Activated CD8-positive, alpha-beta T cell treated with anti-CD3 and anti-CD28 coated beads for 36 hours (primary cell): Measurements from ENCODE around the gene KMT2E. TPM values are rescaled to one million over a fixed set of nuclear protein-coding genes. Genes with fewer than 3 reads are reported as not detected.

Experiments used
- ATAC-seq: fragments of 200-7000 bp; cut with Tn5 transposase; one replicate; pipeline ENCODE4 v1.10.0; 2021; ENCODE audit warnings: mild to moderate bottlenecking, moderate library complexity
- CTCF ChIA-PET: fragments of 350-600 bp; sonication (Branson Sonifier 250); formaldehyde crosslinking; loops from one replicate; lab custom pipeline; 2021; ENCODE audit warnings: antibody characterized with exemption; lab: Charles Lee
- POLR2A ChIA-PET: fragments of 350-600 bp; sonication (Branson Sonifier 250); formaldehyde crosslinking; loops from one replicate; lab custom pipeline; 2021; ENCODE audit warnings: antibody characterized with exemption; lab: Charles Lee
- DNase-seq: peaks from one replicate; pipeline ENCODE4 v3.0.0-alpha.2; 2020
- H3K27ac Mint-ChIP-seq: one replicate; pipeline ENCODE4 v1.8.0; 2021; ENCODE audit warnings: mild to moderate bottlenecking, mixed read lengths
- H3K27me3 Mint-ChIP-seq: one replicate; pipeline ENCODE4 v1.8.0; 2021; ENCODE audit warnings: mixed read lengths
- H3K36me3 Mint-ChIP-seq: one replicate; pipeline ENCODE4 v1.8.0; 2021; ENCODE audit warnings: low read depth, mixed read lengths
- H3K4me1 Mint-ChIP-seq: one replicate; pipeline ENCODE4 v1.8.0; 2021; ENCODE audit warnings: low read depth, mixed read lengths
- H3K4me3 Mint-ChIP-seq: one replicate; pipeline ENCODE4 v1.8.0; 2021; ENCODE audit warnings: mild to moderate bottlenecking, moderate library complexity, mixed read lengths
- H3K9me3 Mint-ChIP-seq: one replicate; pipeline ENCODE4 v1.8.0; 2021; ENCODE audit warnings: mixed read lengths
- intact Hi-C: fragments of 100-400 bp; cut with micrococcal nuclease; formaldehyde crosslinking; loops from one replicate; pipeline ENCODE4 v1.10.0; 2022
- total RNA-seq, 2 experiments: library from RNA; stranded (reverse); gene quantifications; one replicate each; pipeline ENCODE4 v1.2.3, GENCODE V29; 2021
- TF ChIP-seq, protein P1 (sequence below): fragments of 200-600 bp; IDR thresholded peaks from one replicate; pipeline ENCODE4 v1.8.0; 2022; ENCODE audit warnings: antibody characterized with exemption, mild to moderate bottlenecking

KMT2E gene
- total RNA-seq, 2 experiments from 2014 or later = 94.7 to 98.4 TPM

DNA sequence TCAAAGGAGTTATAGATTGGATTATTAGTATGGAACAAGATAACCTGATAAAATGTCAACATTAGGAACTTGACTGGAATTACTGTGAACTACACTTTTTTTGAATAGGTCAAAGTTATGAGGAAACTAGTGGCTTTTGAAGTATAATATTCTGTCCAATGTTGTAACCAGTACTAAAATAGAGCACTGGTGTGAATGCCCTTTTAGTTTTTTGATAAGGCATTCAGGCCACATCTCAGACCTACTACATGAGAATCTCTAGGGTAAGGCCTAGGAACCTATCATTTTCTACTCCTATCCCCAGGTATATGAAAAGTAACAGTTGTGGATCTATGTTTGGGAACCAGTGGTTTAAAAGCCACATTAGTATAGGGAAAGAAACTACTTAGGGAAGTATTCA is 16.4 kb downstream of the KMT2E start:
- H3K27me3 Mint-ChIP-seq = no peaks in the 10 kb centered on the region
- intact Hi-C loops = no loop called here
- no peak for ATAC-seq
- peak overlapping the region; percentile 26 for H3K27ac Mint-ChIP-seq
- no peak for DNase-seq
- no peak overlapping the region for H3K4me3 Mint-ChIP-seq
- peaks cover 46% of the 10 kb centered on the region for H3K36me3 Mint-ChIP-seq
- CTCF ChIA-PET = no interaction called here
- POLR2A ChIA-PET = no interaction called here
- H3K9me3 Mint-ChIP-seq = no peaks in the 10 kb centered on the region
- H3K4me1 Mint-ChIP-seq = peaks cover 70% of the 10 kb centered on the region
- TF ChIP-seq, protein P1, sequence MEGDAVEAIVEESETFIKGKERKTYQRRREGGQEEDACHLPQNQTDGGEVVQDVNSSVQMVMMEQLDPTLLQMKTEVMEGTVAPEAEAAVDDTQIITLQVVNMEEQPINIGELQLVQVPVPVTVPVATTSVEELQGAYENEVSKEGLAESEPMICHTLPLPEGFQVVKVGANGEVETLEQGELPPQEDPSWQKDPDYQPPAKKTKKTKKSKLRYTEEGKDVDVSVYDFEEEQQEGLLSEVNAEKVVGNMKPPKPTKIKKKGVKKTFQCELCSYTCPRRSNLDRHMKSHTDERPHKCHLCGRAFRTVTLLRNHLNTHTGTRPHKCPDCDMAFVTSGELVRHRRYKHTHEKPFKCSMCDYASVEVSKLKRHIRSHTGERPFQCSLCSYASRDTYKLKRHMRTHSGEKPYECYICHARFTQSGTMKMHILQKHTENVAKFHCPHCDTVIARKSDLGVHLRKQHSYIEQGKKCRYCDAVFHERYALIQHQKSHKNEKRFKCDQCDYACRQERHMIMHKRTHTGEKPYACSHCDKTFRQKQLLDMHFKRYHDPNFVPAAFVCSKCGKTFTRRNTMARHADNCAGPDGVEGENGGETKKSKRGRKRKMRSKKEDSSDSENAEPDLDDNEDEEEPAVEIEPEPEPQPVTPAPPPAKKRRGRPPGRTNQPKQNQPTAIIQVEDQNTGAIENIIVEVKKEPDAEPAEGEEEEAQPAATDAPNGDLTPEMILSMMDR = no peak

DNA sequence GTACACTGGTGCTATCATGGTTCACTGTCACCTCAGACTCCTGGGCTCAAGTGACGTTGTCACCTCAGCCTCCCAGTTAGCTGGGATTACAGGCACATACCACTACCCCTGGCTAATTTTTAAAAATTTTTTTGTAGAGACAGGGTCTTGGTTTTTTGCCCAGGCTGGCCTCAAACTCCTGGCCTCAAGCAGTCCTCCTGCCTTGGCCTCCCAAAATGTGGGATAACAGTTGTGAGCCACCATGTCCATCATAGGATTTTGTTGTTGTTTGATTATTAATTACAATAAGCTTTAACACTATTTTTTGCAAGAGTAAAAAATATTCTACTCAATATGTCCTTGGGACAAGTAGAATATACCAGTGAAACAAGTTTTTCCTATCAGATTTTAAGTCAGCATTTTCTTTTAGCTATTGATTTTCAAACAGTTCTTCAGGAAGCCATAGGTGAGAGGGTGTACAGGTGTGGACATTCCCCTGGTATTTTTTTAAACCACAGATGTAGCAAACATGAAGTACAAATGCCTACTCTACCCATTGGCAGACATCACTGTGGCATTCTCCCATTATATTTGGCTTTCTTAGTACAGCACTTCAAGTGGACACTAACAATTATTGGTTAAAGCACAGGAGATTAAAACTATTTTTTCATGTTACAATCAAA is 18.7 kb downstream of the KMT2E start:
- TF ChIP-seq, protein P1 = no peak
- Mint-ChIP-seq H3K27ac (peak overlapping the region; percentile 25), H3K4me3 (no peak overlapping the region), H3K36me3 (peaks cover 50% of the 10 kb centered on the region), H3K9me3 (no peaks in the 10 kb centered on the region), H3K27me3 (no peaks in the 10 kb centered on the region), H3K4me1 (peaks cover 67% of the 10 kb centered on the region)
- ATAC-seq (no peak), DNase-seq (no peak)
- ChIA-PET POLR2A (interaction anchor here (0.6 to 2.0 kb wide), 5 partner anchors 18 to 320 kb away, joined by 3 to 11 read pairs (median 3); no protein-coding TSS in a partner anchor), CTCF (interaction anchor here (0.9 to 1.4 kb wide), 3 partner anchors 10 to 50 kb away, joined by 3 to 4 read pairs (median 3); no protein-coding TSS in a partner anchor)
- intact Hi-C loops = no loop called here

DNA sequence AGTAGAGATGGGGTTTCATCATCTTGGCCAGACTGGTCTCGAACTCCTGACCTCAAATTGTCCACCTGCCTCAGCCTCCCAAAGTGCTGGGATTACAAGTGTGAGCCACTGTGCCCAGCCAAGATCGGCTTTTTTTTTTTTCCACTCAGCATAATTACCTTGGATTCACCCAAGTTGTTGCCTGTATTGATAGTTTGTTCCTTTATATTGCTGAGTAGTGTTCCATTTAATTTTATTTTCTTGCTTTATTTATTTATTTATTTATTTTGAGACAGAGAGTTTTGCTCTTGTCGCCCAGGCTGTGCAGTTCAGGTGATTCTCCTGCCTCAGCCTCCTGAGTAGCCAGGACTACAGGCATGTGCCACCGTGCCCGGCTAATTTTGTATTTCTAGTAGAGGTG is 21.3 kb downstream of the KMT2E start:
- POLR2A ChIA-PET = interaction anchor here (1.4 kb wide), 1 partner anchor 78 kb away, joined by 3 read pairs; no protein-coding TSS in a partner anchor
- H3K9me3 Mint-ChIP-seq = no peaks in the 10 kb centered on the region
- peaks cover 64% of the 10 kb centered on the region for H3K4me1 Mint-ChIP-seq
- H3K27ac Mint-ChIP-seq = peak overlapping the region; percentile 55
- DNase-seq (no peak), ATAC-seq (no peak)
- TF ChIP-seq, protein P1 = no peak
- no peak overlapping the region for H3K4me3 Mint-ChIP-seq
- H3K27me3 Mint-ChIP-seq = no peaks in the 10 kb centered on the region
- CTCF ChIA-PET = no interaction called here
- intact Hi-C loops = no loop called here
- H3K36me3 Mint-ChIP-seq = peaks cover 40% of the 10 kb centered on the region

DNA sequence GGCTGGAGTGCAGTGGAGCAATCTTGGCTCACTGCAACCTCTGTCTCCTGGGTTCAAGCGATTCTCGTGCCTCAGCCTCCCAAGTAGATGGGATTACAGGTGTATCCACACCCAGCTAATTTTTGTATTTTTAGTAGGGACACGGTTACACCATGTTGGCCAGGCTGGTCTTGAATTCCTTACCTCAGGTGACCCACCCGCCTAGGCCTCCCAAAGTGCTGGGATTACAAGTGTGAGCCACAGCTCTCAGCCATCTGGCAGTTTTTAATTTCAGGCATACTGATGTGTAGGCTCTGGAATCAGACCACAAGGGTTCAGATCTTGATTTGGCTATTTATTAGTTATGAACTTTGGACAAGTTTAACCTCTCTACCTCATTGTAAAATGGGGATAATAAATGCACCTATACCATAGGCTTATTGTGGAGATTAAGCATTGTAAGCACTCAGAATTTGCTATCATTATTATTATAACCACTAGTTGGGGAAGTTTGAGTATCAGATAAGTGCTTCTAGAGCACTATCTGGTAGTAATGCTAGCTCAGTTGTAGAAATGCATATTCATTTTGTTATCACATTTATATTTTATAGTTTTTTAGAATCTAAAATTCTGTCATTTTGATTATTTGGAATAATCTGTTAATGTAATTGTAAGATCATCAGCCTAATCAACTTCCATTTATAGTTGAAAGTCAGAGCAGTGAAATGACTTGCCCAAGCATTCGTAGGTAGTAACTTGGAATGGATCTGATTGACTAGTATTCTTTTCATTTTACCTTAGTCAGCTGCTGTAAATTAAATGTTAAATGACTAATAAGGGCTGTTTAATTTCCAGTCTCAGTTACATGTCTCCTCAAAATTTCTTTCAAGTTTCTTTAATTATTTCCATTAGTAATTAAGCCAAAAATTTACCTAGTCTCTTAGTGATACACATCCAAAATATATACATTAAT is 22.5 kb downstream of the KMT2E start:
- peak overlapping the region; percentile 4 for H3K27ac Mint-ChIP-seq
- intact Hi-C loops = loop anchor here (1.0 kb wide), 1 partner anchor 19 kb away; no protein-coding TSS in a partner anchor

More for the DNA sequence above, 22.5 kb downstream of the KMT2E start:
- H3K36me3 Mint-ChIP-seq = peaks cover 35% of the 10 kb centered on the region
- no peaks in the 10 kb centered on the region for H3K9me3 Mint-ChIP-seq
- no peak overlapping the region for H3K4me3 Mint-ChIP-seq
- H3K27me3 Mint-ChIP-seq = no peaks in the 10 kb centered on the region
- TF ChIP-seq, protein P1 = no peak
- ChIA-PET POLR2A (interaction anchor here (1.0 to 1.4 kb wide), 2 partner anchors 23 to 79 kb away, joined by 3 to 4 read pairs; no protein-coding TSS in a partner anchor), CTCF (interaction anchor here (0.9 to 3.6 kb wide), 3 partner anchors 11 to 55 kb away, joined by 3 to 23 read pairs (median 3); no protein-coding TSS in a partner anchor)
- H3K4me1 Mint-ChIP-seq = peaks cover 61% of the 10 kb centered on the region
- ATAC-seq = no peak
- no peak for DNase-seq
